HG02759 (cell line): ENCODE results near the gene MASP2.
"Not testable (repeated sequence)": the region's sequence is repeated elsewhere in the genome, so short reads cannot be mapped to it uniquely, and the experiment has no call there.

ENCODE experiments used
- ATAC-seq: cut with Tn5 transposase; IDR thresholded peaks from one replicate; pipeline ENCODE4 v1.9.1; 2021; ENCODE audit warnings: mild to moderate bottlenecking, moderate library complexity; ENCODE audit not compliant: unreplicated experiment

Gene MASP2

DNA sequence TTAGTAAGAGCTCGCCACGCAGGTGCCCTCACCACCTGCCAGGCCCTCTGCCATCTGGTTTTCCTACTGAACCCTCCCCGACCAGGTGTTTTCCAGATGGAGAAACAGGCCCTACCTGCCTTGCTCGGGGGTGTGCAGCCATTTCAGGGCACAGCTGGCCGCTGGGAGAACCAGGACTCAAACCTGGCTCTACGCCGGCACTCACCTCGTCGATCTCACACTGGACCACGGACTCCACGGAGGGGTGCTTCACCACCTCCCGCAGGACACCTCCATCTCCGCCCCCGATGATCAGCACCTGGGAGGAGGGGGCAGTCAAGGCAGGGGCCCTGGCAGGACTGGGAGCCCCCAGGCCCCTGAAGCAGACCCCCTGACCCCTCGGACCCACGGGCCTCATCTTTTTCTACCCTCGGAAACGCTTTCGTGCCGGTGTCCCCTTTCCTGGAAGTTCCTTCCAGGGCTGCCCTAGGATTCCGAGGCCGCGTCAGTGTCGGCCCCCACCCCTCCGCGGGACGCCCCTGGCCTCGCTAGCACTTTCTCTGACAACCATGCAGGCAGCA lies 11.6 kb upstream of the MASP2 start:
- ATAC-seq, result no peak

DNA sequence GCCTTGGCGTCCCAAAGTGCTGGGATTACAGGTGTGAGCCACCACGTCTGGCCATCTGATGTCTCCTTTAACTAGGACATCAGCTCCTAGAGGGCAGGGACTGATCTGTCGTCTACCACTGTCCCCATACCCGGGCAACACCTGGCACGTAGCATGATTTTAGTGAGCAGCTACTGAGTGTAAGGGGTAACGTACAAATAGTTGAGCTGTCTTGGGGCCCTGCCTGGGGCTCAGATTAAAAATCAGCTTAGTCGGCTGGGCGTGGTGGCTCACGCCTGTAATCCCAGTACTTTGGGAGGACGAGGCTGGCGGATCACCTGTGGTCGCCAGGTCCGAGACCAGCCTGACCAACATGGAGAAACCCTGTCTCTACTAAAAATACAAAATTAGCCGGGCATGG lies 11.0 kb upstream of the MASP2 start:
- no peak for ATAC-seq

DNA sequence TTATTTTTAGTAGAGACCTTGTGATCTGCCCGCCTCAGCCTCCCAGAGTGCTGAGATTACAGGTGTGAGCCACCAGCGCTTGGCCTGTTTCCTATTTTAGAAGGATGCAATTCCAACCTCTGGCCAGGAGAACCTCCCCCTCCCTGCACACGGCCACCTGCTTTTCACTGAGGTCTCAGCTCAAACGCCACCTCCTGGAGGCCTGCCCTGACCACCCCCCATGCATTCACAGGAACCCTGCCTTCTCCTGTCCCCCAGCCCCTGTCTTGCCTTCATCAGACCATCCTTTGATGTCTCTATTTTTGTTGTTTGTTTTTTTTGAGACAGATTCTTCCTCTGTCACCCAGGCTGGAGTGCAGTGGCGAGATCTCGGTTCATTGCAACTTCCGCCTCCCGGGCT lies 10.4 kb upstream of the MASP2 start:
- ATAC-seq, result no peak

DNA sequence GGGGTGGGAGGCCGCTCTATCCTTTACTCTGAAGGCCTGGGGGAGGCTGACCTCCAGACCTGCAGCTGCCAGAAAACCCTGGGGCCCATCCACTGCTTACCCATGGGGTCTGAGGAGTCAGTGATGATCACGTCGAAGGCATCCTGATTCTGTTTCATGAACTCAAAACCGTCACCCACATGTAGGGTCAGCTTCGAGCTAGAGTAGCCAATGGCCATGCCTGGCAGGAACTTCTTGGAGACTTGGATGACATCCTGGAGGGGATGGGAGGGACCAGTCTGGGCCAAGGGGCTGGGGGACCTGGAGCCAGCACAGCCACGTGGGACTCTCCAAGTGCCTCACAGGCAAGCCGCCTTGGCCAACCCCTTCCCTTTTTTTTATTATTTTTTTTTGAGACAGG lies 9.5 kb upstream of the MASP2 start:
- ATAC-seq, result no peak

- no peak for ATAC-seq
Measured at GRCh38 chr1:11055676-11056075, 8.6 kb upstream of the MASP2 start.

GRCh38 chr1:11054666-11055065 lies 7.6 kb upstream of the MASP2 start:
- no peak for ATAC-seq

DNA sequence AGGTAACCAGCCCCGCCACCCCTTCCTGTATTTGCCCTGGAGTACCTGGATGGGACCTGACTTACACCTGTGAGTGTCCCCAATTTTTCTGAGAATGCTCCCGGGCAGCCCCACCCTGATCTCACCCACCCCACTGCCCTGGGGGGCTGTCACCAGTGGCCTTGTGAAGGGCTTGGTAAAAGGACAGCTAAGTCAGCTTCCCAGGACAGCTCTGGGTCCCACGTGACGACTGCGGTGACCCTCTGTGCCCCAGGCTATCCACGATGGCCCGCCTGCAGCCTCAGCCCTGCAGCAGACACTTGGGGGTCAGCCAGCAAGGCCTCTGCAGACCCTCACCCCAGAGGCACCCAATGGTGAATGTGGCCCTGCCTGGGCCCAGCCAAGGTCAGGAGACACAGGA lies 7.1 kb upstream of the MASP2 start:
- no peak for ATAC-seq

DNA sequence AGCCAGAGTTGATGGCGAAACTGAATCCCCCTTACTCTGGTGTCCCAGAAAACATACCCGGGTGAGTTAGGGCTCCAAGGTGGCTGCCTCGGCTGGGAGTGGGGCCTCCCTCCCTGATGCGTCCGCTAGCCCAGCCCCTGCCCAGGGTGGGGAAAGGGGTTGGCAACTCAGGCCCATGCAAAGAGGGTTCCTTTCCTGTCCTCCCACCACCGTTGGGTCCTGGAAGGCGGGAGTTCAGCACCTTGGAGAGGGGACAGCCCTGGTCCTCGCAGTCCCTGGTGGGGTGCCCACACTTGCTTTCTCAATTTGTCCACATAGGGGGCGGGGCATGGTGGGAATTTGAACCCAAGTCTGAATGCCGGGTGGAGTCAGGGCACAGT lies 6.7 kb upstream of the MASP2 start:
- no peak for ATAC-seq

GRCh38 chr1:11052839-11053757 lies 6.1 kb upstream of the MASP2 start:
- ATAC-seq, result no peak

DNA sequence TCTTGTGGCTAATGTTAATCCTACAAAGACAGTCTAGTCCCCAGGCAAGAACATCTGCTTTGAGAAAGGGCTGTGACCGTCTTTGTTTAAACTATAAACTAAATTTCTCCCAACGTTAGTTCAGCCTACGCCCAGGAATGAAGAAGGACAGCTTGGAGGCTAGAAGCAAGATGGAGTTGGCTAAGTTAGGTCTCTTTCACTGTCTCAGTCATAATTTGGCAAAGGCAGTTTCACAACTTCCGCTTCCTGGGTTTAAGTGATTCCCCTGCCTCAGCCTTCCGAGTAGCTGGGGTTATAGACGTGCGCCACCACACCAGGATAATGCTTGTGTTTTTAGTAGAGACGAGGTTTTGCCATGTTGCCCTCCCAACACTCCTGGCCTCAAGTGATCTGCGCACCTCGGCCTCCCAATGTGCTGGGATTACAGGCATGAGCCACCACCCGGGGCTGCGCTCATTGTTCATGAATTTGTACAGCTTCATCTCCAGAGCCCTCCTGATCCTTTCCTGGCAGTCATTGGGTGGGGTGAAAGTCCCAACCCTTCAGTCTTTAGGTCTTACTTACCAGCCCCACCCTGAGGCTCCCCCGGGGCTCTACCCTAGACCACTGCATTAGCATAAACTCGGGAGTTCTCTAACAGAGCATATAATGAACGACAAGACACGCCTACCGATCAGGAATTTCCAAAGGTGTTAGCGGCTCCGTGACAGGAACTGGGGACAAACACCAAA lies 4.9 kb upstream of the MASP2 start:
- ATAC-seq, result no peak

GRCh38 chr1:11051121-11051520 lies 4.1 kb upstream of the MASP2 start:
- not testable (repeated sequence) for ATAC-seq

DNA sequence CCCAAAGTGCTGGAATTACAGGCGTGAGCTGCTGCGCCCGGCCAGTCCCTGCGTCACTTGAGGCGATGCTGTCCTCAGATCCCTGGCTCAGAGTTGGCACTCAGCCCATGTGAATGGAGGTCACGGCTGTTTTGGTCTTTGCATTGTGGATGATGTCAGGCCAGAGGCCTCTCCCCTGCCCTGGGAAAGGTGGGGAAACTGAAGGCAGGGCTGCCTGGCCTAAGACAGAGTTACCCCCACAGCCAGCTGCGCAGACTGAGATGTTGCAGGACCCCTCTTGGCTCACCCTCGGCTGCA lies 821 bp downstream of the MASP2 start:
- no peak for ATAC-seq

DNA sequence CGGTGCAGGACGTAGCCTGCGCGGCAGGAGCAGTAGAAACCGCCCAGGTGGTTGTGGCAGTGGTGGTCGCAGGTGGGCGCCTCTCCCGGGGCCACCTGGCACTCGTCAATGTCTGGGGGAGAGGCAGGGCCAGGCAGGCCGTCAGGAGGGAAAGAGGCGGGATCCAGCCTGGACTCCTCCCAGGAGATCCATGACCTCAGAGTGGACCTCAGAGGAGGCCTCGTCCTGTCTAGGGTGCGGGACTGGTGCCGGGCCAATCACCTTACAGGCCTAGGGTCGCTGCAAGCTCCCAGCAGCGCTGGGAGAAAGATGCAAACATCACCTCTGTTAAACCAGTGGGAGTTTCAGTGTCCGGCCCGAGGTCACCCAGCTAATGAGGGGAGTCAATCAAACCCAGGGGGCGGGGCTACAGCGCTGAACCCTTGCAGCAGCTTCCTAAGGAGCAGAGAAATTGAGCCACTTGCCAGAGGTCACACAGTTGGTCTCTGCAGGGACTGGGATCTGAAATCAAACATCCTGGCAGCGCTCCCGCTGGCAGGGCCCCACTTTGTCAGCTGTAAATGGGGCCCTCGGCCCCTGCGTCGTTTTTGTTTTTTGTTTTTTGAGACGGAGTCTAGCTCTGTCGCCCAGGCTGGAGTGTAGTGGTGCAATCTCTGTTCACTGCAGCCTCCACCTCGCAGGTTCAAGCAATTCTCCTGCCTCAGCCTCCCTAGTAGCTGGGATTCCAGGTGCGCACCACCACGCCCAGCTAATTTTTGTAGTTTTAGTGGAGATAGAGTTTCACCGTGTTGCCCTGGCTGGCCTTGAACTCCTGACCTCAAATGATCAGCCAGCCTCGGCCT lies 1.4 kb downstream of the MASP2 start:
- ATAC-seq, result no peak

- ATAC-seq, result no peak
Measured at GRCh38 chr1:11044849-11045427, 2.1 kb downstream of the MASP2 start.

GRCh38 chr1:11044086-11044848 lies 2.8 kb downstream of the MASP2 start:
- ATAC-seq, result no peak

DNA sequence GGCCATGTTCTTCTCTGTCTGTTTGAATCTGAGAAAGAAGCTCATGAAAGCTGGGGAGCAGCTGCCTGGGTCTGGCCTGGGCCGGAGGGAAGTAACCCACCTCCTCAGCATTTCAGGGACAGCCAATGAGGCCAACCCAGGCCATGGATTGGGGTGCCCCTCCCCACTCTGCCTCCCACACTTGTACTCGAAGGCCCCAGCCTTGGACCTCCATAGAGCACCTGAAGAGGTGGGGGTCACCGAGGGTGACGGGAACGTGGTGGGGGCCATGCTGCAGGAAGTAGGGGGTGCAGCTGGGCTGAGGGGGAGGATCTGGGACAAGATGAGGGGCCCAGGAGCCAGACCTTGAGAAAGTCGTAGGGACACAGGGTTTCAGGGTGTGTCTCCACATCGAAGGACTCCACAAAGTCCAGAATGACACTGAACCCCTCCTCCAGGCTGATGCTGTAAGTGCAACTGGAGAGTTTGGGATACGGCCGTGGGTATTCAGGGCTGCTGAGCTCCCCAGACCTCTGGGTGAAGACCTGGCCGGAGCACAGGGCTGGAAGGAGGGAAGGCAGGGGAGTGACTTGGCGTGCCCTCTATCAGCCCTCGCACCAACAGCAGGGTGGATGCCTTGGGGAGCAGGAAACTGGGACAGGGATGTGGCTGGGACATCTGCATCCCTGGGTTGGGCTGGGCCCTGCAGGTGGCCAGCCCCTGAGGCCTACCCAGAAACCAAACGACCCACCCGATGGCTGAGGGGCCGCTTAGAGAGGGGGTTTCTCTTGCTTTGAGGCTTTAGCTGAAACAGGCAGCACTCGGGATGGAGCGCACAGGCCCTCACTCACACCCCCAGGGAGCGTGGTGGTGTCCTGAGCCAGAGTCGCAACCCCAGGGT lies 3.8 kb downstream of the MASP2 start:
- ATAC-seq, result no peak

GRCh38 chr1:11042065-11042464 lies 5.0 kb downstream of the MASP2 start:
- ATAC-seq, result no peak

GRCh38 chr1:11041048-11041447 lies 6.0 kb downstream of the MASP2 start:
- no peak for ATAC-seq

- ATAC-seq, result not testable (repeated sequence)
Measured at GRCh38 chr1:11040105-11040429, 7.0 kb downstream of the MASP2 start.
